DOHH2 (cell line): Measurements from ENCODE around the gene DRAXIN.

Source experiments
- H3F3A ChIP-seq: fragments of 200-600 bp; sonication (generic), shearing (Covaris generic); 2 replicates; pipeline ENCODE4 v1.6.0; 2016; ENCODE audit warnings: antibody characterized with exemption, mild to moderate bottlenecking; ENCODE audit not compliant: control insufficient read depth, insufficient read depth
- H3K27ac ChIP-seq: fragments of 200-600 bp; sonication (generic); 2 replicates; pipeline ENCODE4 v1.5.1; 2014; ENCODE audit warnings: low read depth, mild to moderate bottlenecking, low read length, moderate library complexity
- H3K27me3 ChIP-seq: fragments of 200-600 bp; sonication (generic); 2 replicates; pipeline ENCODE4 v1.6.1; 2014; ENCODE audit warnings: mild to moderate bottlenecking, low read length, mixed read lengths; ENCODE audit not compliant: control insufficient read depth
- H3K36me3 ChIP-seq: fragments of 200-600 bp; sonication (generic); 2 replicates; pipeline ENCODE4 v1.6.1; 2014; ENCODE audit warnings: mild to moderate bottlenecking, low read length, moderate library complexity, mixed read lengths; ENCODE audit not compliant: control insufficient read depth
- H3K4me1 ChIP-seq: fragments of 200-600 bp; sonication (generic); 2 replicates; pipeline ENCODE4 v1.6.1; 2014; ENCODE audit warnings: mild to moderate bottlenecking, low read length, mixed read lengths; ENCODE audit not compliant: control insufficient read depth
- H3K4me2 ChIP-seq: fragments of 200-600 bp; sonication (generic); 2 replicates; pipeline ENCODE4 v1.6.0; 2014; ENCODE audit warnings: mild to moderate bottlenecking, low read length, moderate library complexity
- H3K4me3 ChIP-seq: fragments of 200-600 bp; sonication (generic); 2 replicates; pipeline ENCODE4 v1.5.1; 2014; ENCODE audit warnings: mild to moderate bottlenecking, low read length, mixed read lengths
- H3K79me2 ChIP-seq: fragments of 200-600 bp; sonication (generic); 2 replicates; pipeline ENCODE4 v1.6.1; 2014; ENCODE audit warnings: mild to moderate bottlenecking, low read length, mixed read lengths; ENCODE audit not compliant: control insufficient read depth
- H3K9me2 ChIP-seq: fragments of 200-600 bp; sonication (generic); replicated peaks from 2 replicates; pipeline ENCODE4 v1.6.1; 2014; ENCODE audit warnings: mild to moderate bottlenecking, low read length, mixed read lengths; ENCODE audit not compliant: control insufficient read depth
- H3K9me3 ChIP-seq: fragments of 200-600 bp; sonication (generic); 2 replicates; pipeline ENCODE4 v1.6.1; 2014; ENCODE audit warnings: antibody characterized with exemption, low read length, mixed read lengths; ENCODE audit not compliant: control insufficient read depth, insufficient read depth
- H4K20me1 ChIP-seq: fragments of 200-600 bp; sonication (generic); 2 replicates; pipeline ENCODE4 v1.6.0; 2014; ENCODE audit warnings: low read depth, mild to moderate bottlenecking, antibody characterized with exemption, low read length, moderate library complexity; ENCODE audit not compliant: control insufficient read depth, insufficient read depth
- EZH2phosphoT487 ChIP-seq: fragments of 200-600 bp; sonication (generic); IDR thresholded peaks from 2 replicates; pipeline ENCODE4 v1.6.1; 2017; ENCODE audit warnings: borderline replicate concordance, mild to moderate bottlenecking, antibody characterized with exemption, low read length, moderate library complexity, mixed read lengths
- TF ChIP-seq, protein P1 (sequence below): fragments of 200-600 bp; sonication (generic); IDR thresholded peaks from one replicate; pipeline ENCODE4 v1.5.1; 2014; ENCODE audit warnings: antibody characterized with exemption, mild to moderate bottlenecking, low read depth, low read length; ENCODE audit not compliant: poor library complexity, severe bottlenecking

Gene DRAXIN

DNA sequence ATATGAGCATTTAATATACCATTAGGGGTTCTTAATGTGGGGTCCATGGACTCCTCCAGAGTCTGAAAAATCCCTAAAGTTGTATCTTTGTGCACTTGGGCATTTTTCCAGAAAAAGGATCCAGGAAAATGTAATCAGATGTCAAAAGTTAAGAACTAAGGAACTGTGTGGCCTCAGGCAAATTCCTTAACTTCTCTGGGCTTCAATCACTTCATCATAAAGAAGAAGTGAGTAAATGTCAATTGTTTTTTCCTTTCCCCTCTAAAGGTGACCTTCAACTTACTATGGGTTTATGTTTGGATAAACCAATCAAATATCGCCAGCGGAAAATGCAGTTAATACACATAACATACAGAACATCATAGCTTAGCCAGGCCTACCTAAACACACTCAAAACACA is 13.1 kb upstream of the DRAXIN start:
- Histone ChIP-seq H3F3A (peaks cover 5% of the 10 kb centered on the region), H4K20me1 (no peaks in the 10 kb centered on the region), H3K79me2 (peaks cover 7% of the 10 kb centered on the region), H3K27ac (no peak overlapping the region), H3K27me3 (no peaks in the 10 kb centered on the region), H3K4me1 (peaks cover 20% of the 10 kb centered on the region), H3K4me3 (no peak overlapping the region), H3K4me2 (no peak overlapping the region), H3K9me3 (no peaks in the 10 kb centered on the region), H3K36me3 (peaks cover 31% of the 10 kb centered on the region), H3K9me2 (no peaks in the 10 kb centered on the region)
- TF ChIP-seq, protein P1, sequence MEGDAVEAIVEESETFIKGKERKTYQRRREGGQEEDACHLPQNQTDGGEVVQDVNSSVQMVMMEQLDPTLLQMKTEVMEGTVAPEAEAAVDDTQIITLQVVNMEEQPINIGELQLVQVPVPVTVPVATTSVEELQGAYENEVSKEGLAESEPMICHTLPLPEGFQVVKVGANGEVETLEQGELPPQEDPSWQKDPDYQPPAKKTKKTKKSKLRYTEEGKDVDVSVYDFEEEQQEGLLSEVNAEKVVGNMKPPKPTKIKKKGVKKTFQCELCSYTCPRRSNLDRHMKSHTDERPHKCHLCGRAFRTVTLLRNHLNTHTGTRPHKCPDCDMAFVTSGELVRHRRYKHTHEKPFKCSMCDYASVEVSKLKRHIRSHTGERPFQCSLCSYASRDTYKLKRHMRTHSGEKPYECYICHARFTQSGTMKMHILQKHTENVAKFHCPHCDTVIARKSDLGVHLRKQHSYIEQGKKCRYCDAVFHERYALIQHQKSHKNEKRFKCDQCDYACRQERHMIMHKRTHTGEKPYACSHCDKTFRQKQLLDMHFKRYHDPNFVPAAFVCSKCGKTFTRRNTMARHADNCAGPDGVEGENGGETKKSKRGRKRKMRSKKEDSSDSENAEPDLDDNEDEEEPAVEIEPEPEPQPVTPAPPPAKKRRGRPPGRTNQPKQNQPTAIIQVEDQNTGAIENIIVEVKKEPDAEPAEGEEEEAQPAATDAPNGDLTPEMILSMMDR = no peak
- TF ChIP-seq EZH2phosphoT487 = no peak

DNA sequence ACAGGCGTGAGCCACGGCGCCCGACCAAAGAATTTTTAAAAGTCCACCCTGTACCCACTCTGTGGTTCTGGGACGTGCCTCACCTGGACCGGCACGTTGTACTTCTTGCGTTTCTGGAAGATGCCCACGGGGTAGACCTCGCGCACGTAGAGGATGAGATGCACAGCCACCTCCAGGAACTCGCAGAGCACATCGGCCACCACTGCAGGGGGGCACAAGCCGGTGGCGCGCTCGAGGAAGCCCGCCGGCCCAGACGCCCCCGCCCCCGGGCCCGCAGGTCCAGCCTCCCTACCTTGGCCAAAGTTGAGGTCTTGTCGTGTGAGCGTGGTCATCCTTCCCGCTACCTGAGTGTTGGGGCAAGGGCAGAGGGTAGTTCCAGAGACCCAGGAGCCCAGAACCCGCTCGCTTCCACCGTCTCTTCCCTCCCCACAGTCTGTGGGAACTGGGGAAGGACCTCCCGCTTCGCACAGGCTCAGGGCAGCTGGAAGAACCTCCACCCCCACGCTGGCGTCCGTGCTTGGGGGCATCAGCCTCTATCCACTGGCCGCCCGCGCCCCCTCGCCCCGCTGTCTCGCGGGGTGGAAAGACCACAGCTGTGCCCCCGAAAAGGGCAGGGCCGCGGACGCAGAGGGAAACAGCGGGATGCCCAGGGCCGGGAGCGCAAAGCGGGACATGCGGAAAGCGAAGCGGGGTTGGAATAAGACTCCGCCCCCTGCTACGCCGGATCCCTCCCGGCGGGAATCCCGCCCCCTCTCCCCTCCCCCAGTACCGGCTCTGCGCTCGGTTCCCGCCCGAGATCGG is 11.0 kb upstream of the DRAXIN start:
- Histone ChIP-seq H3F3A (peaks cover 5% of the 10 kb centered on the region), H3K27me3 (no peaks in the 10 kb centered on the region), H3K27ac (peak overlapping the region; percentile 76), H3K4me2 (peak overlapping the region; percentile 99), H4K20me1 (no peaks in the 10 kb centered on the region), H3K4me3 (peak overlapping the region; percentile 88), H3K4me1 (peaks cover 35% of the 10 kb centered on the region), H3K36me3 (peaks cover 20% of the 10 kb centered on the region), H3K9me2 (no peaks in the 10 kb centered on the region), H3K9me3 (no peaks in the 10 kb centered on the region), H3K79me2 (peaks cover 7% of the 10 kb centered on the region)
- TF ChIP-seq, protein P1 = no peak
- TF ChIP-seq EZH2phosphoT487 = no peak

DNA sequence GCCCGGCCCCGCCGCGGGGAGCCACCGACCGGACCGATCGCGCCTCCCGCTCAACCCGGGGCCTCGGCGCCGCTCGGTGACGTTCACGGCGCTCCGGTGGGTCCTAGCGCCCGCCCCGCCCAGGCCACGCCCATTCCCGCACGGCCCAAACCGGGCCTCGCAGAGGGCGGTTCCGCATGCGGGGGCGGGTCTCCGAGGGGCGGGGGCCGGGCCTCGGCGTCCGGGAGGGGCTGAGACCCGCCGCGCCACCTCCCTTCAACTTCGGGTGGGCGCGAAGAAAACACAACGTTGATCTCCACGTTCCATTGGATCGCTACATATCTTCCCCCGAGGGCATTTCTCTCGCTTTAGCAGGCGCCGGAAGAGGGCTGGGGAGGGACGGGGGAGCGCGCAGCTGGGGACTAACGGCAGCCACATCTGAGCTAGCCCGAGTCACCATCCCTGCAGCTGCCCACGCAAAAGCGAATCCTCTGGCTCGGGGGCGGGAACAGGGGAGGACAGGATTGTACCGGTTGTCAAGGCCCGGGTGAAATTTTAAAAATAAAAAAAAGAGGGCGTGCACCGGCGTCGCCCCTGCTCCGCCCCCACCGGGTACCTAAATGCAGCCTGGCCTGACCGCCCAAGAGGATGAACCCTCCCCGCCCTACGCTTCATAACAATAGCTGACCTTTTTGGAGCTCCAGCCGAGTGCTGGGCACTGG is 10.3 kb upstream of the DRAXIN start, which contains the start of gene MAD2L2:
Gene MAD2L2, minus strand, starts transcription at position 78 of the 701 bp plus-strand sequence. CDS start 547 bp downstream, outside the sequence.
- Histone ChIP-seq H3K9me3 (no peaks in the 10 kb centered on the region), H4K20me1 (no peaks in the 10 kb centered on the region), H3K36me3 (peaks cover 13% of the 10 kb centered on the region), H3K4me3 (peak within 1 kb of the TSS; percentile 88), H3K9me2 (no peaks in the 10 kb centered on the region), H3K4me1 (peaks cover 35% of the 10 kb centered on the region), H3K27me3 (no peaks in the 10 kb centered on the region), H3F3A (peaks cover 5% of the 10 kb centered on the region), H3K27ac (peak within 1 kb of the TSS; percentile 76), H3K79me2 (peaks cover 7% of the 10 kb centered on the region), H3K4me2 (peak within 1 kb of the TSS; percentile 99)
- TF ChIP-seq EZH2phosphoT487 = no peak
- TF ChIP-seq, protein P1 = no peak
